ENCODE data around the gene KIAA1671. TPM values are rescaled to one million over a fixed set of nuclear protein-coding genes. Genes with fewer than 3 reads are reported as not detected.

Gene KIAA1671
- total and polyA plus RNA-seq, 2 of the 13 experiments (the other 11 are each of a cell fraction or from before 2014, with no cell fraction given): 13.5 to 13.6 TPM

GRCh38 chr22:25110846-25111578, 158.5 kb downstream of the KIAA1671 start (continued):
- TF ChIP-seq ZNF775 (CRISPR knock-in tag; IDR thresholded peaks at IDR 0.05; ENCODE audit: borderline replicate concordance) (no peak), ZNF343 (CRISPR knock-in tag; IDR thresholded peaks at IDR 0.05) (0 out of 2 replicates have a peak, but pooled peaks have one; percentile 39), REPIN1 (CRISPR knock-in tag; IDR thresholded peaks at IDR 0.05; ENCODE audit: borderline replicate concordance, low read depth) (no peak), SETDB1 (CRISPR knock-in tag; IDR thresholded peaks at IDR 0.05; ENCODE audit: borderline replicate concordance) (no peak), JUND (CRISPR knock-in tag; IDR thresholded peaks at IDR 0.05) (no peak), ZNF562 (CRISPR knock-in tag; IDR thresholded peaks at IDR 0.05; ENCODE audit: borderline replicate concordance) (no peak), ZNF724P (CRISPR knock-in tag; IDR thresholded peaks at IDR 0.05; ENCODE audit: borderline replicate concordance) (peak; percentile 41; the same call in 1 of the 2 replicates), ZNF30 (CRISPR knock-in tag; IDR thresholded peaks at IDR 0.05) (no peak), SNRNP70 (IDR thresholded peaks at IDR 0.05; ENCODE audit: low read depth, low read length) (no peak), RARA (CRISPR knock-in tag; IDR thresholded peaks at IDR 0.05) (no peak), ZNF234 (CRISPR knock-in tag; conservative IDR thresholded peaks at IDR 0.05) (no peak), ZNF496 (CRISPR knock-in tag; IDR thresholded peaks at IDR 0.05; ENCODE audit: insufficient replicate concordance) (no peak), TCF7L2 (IDR thresholded peaks at IDR 0.05; ENCODE audit: low read depth, low read length) (no peak), ZNF350 (CRISPR knock-in tag; IDR thresholded peaks at IDR 0.05; ENCODE audit: borderline replicate concordance, low read depth) (0 out of 2 replicates have a peak, but pooled peaks have one; percentile 3), ZNF597 (CRISPR knock-in tag; IDR thresholded peaks at IDR 0.05) (no peak), ZNF362 (CRISPR knock-in tag; IDR thresholded peaks at IDR 0.05; ENCODE audit: borderline replicate concordance) (no peak), KLF15 (CRISPR knock-in tag; IDR thresholded peaks at IDR 0.05; ENCODE audit: borderline replicate concordance) (no peak), KLF16 (CRISPR knock-in tag; IDR thresholded peaks at IDR 0.05) (no peak), IRF2 (CRISPR knock-in tag; IDR thresholded peaks at IDR 0.05) (no peak)
- TF ChIP-seq, protein P1, sequence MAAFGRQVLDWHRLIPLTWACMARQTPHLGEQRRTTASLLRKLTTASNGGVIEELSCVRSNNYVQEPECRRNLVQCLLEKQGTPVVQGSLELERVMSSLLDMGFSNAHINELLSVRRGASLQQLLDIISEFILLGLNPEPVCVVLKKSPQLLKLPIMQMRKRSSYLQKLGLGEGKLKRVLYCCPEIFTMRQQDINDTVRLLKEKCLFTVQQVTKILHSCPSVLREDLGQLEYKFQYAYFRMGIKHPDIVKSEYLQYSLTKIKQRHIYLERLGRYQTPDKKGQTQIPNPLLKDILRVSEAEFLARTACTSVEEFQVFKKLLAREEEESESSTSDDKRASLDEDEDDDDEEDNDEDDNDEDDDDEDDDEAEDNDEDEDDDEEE (CRISPR knock-in tag; IDR thresholded peaks at IDR 0.05): no peak
- TF ChIP-seq, protein P2, sequence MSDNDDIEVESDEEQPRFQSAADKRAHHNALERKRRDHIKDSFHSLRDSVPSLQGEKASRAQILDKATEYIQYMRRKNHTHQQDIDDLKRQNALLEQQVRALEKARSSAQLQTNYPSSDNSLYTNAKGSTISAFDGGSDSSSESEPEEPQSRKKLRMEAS (IDR thresholded peaks at IDR 0.05): peak; percentile 64
- TF ChIP-seq, protein P3, sequence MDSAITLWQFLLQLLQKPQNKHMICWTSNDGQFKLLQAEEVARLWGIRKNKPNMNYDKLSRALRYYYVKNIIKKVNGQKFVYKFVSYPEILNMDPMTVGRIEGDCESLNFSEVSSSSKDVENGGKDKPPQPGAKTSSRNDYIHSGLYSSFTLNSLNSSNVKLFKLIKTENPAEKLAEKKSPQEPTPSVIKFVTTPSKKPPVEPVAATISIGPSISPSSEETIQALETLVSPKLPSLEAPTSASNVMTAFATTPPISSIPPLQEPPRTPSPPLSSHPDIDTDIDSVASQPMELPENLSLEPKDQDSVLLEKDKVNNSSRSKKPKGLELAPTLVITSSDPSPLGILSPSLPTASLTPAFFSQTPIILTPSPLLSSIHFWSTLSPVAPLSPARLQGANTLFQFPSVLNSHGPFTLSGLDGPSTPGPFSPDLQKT (CRISPR knock-in tag; IDR thresholded peaks at IDR 0.05; ENCODE audit: borderline replicate concordance): no peak
- TF ChIP-seq, protein P4, sequence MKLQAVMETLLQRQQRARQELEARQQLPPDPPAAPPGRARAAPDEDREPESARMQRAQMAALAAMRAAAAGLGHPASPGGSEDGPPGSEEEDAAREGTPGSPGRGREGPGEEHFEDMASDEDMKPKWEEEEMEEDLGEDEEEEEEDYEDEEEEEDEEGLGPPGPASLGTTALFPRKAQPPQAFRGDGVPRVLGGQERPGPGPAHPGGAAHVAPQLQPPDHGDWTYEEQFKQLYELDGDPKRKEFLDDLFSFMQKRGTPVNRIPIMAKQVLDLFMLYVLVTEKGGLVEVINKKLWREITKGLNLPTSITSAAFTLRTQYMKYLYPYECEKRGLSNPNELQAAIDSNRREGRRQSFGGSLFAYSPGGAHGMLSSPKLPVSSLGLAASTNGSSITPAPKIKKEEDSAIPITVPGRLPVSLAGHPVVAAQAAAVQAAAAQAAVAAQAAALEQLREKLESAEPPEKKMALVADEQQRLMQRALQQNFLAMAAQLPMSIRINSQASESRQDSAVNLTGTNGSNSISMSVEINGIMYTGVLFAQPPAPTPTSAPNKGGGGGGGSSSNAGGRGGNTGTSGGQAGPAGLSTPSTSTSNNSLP (IDR thresholded peaks at IDR 0.05; ENCODE audit: low read depth, low read length): peak; percentile 1; the same call in 1 of the 2 replicates
